Astrocyte of the hippocampus (primary cell): ENCODE results near the gene IBA57.

Source experiments
- DNase-seq: peaks from one replicate; pipeline ENCODE4 v3.0.0; 2011; ENCODE audit warnings: low read depth, low spot score

IBA57 gene

GRCh38 chr1:228165372-228166169, at the start of gene IBA57:
Gene IBA57, plus strand, starts transcription at chr1:228165804. Its CDS starts 13 bp downstream, at chr1:228165817.
- DNase-seq: peak; percentile 100

- no peak for DNase-seq
These were observed 48.3 kb upstream of the IBA57 start for GRCh38 chr1:228117335-228117734.

- DNase-seq: no peak
These were observed 47.6 kb upstream of the IBA57 start for GRCh38 chr1:228118040-228118439.

- DNase-seq: no peak
These were observed 45.3 kb upstream of the IBA57 start for GRCh38 chr1:228120351-228120750.

GRCh38 chr1:228120857-228121489, 44.6 kb upstream of the IBA57 start:
- DNase-seq: no peak

GRCh38 chr1:228122921-228123441, 42.6 kb upstream of the IBA57 start:
- DNase-seq: no peak

GRCh38 chr1:228123505-228123904, 42.1 kb upstream of the IBA57 start:
- no peak for DNase-seq

GRCh38 chr1:228125185-228125584, 40.4 kb upstream of the IBA57 start:
- no peak for DNase-seq

- no peak for DNase-seq
These were observed 33.8 kb upstream of the IBA57 start for GRCh38 chr1:228131766-228132165.

- no peak for DNase-seq
These were observed 31.0 kb upstream of the IBA57 start for GRCh38 chr1:228134591-228134990.

GRCh38 chr1:228136901-228137300, 28.7 kb upstream of the IBA57 start:
- DNase-seq: no peak

GRCh38 chr1:228139406-228139930, 26.1 kb upstream of the IBA57 start:
- no peak for DNase-seq

GRCh38 chr1:228139931-228140723, 25.5 kb upstream of the IBA57 start, which contains the start of gene GUK1:
Gene GUK1, plus strand, starts transcription at chr1:228140279. Its CDS starts 24 bp downstream, at chr1:228140303.
- DNase-seq: peak; percentile 100

GRCh38 chr1:228140724-228141225, 24.8 kb upstream of the IBA57 start:
- DNase-seq: no peak

- DNase-seq: peak; percentile 90
These were observed 24.2 kb upstream of the IBA57 start for GRCh38 chr1:228141226-228142044.

- no peak for DNase-seq
These were observed 23.4 kb upstream of the IBA57 start for GRCh38 chr1:228142155-228142691.

- no peak for DNase-seq
These were observed 22.9 kb upstream of the IBA57 start for GRCh38 chr1:228142701-228143136.

GRCh38 chr1:228143480-228144192, 22.0 kb upstream of the IBA57 start:
- no peak for DNase-seq

GRCh38 chr1:228144193-228144992, 21.2 kb upstream of the IBA57 start:
- no peak for DNase-seq
